GM18868 (cell line): ENCODE measurements around the gene TRMU.

ENCODE experiments used
- ATAC-seq: cut with Tn5 transposase; IDR thresholded peaks from one replicate; pipeline ENCODE4 v1.9.1; 2021; ENCODE audit warnings: mild to moderate bottlenecking, moderate library complexity; ENCODE audit not compliant: unreplicated experiment

The TRMU gene

GRCh38 chr22:46355369-46355995 is 20.0 kb downstream of the TRMU start:
- no peak for ATAC-seq

DNA sequence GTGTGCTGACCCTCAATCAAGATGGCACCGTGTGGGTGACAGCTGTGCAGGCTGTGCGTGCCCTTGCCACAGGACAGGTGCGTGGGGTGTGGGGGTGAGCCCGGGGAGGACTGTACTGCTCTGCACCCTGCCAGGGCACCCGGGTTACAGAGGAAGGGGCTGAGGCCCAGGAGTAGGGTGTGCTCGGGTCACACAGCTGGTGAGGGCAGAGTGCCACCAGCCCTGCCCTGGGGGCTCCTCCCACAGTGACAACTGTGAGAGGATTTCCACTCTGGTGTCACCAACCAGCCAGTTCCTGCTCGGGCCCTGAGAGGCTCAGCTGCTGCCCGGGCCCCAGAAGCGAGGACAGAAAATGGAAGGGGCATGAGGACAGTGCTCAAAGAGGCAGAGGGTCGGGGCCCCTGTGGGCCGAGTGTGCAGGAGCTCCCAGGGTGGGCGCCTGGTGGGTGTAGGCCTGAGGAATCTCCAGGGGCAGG is 20.5 kb downstream of the TRMU start:
- no peak for ATAC-seq

DNA sequence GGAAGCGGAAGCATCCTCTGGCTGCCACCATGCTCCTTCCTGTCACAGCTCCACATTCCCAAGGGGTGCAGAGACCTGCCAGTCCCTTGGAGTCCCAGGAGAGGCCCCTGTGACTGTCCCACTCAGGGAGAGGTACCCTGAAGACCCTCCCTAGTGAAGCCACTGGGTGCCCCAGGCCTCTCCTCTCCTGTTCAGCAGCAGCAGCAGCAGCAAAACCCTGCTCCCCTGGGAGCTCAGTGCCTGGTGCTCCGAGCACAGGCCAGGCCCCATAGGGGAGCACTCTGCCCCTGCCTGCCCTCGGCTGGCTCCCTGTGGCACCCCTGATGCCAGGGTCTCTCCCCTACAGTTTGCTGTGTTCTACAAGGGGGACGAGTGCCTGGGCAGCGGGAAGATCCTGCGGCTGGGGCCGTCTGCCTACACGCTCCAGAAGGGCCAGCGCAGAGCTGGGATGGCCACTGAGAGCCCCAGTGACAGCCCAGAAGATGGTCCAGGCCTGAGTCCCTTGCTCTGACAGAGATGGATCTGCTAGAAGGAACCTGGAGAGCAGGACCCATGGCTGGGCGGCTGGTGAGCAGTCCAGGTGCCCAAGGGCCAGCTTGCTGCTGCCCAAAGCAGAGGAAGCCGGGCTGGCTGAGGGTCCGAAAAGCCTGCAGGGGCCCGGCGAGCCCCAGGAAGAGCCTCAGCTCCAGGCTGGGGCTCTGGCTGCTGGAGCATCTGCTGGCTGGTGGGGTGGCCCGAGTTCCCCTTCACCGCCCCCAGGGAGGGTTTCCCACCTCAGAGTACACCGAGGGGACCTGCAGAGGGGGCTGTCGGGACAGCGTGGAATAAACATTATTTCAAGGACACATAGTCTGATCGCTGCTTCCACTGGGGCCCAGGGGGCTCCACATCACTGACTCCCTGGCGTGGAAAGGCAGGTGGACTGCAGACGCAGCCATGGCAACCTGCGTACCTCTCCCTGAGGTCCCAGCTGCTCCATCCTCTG is 21.3 kb downstream of the TRMU start:
- ATAC-seq: no peak

DNA sequence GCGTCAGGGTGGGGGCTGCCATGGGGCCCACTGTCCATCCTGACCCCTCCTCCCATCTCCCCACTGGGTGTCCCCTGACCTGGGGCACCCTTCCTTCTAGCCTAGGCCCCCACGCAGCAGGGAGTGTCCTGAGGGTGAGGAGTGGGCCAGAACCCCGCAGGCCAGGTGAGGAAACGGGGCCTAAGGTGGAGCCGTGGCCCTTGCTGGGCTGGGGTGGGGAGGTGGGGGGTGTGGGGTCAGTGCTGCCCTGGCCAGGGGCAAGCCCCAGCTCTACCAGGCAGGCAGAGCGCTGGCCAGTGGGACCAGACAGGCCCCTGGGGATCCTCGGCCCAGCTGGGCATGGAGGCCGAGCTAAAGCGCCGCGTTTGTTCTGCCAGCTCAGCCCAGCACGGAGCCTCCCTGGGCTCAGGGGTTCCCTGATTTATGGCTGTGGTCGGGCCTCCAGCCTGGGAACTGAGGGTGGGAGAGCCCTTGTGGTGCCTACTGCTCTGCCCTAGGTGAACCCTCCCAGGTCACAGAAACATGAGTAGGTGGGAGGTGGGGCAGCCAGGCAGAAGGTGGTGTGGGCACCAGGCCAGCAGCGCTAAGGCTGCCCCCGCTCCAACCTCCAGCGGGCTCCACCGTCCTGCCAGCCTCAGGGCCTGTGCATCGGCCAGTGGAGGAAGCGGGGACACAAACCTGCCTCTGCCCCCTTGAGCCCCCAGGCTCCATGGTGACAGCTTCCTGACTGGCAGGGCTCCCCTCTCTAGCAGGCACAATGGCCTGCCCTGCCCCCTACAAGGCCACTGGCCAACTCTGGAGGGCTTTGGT is 22.4 kb downstream of the TRMU start:
- ATAC-seq: no peak

DNA sequence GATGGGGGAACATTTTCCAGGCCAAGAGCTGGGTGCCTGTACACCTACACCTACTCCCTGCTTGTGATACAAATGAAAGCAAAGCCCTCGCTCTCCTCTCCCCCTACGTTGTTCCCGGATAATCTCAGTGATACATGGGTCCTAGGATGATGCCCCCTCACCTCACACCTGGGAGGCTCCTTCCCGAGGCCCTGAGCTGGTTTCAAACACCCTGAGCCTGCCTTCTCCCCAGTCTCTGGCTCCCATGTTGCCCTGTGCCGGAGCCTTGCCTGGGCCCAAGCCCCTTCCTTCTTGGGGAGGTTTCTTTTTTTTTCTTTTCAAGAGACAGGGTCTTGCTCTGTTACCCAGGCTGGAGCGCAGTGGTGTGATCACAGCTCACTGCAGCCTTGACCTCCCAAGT is 23.3 kb downstream of the TRMU start:
- ATAC-seq: no peak

DNA sequence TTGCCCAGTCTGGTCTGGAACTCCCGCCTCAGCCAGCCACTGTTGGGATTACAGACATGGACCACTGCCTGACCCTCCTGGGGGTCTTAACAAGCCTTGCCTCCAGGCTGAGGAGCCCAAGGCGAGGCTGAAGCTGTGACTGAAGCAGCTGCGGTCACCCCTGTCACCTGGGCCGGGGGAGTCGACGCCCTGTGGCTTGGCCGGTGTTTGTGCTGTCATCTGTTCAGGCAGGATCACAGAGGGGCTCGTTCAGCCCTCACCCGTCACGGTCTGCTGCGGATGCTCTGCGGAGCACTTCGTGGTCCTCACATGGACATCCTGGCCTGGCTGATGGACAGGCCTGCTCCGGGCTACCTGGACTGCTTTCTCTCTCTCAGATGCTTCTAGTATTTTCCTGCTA is 23.8 kb downstream of the TRMU start:
- no peak for ATAC-seq

DNA sequence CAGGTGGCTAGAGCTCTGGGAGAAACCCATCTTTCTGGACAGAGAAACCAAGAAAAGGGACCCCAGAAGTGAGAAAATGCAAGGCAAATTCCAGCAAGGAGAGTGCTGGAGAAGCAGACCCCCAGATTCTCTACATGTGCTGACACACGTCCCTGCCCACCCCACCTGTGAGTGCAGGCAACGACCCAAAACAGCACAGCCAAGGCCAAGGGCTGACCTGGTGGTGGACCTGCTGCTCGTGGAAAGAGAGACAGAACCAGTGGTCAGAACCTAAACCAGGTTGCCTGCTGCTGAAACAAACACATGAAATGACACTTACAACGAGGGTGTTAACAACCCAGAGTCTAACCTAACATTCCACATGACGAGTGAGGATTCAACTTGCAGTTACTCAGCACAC is 24.6 kb downstream of the TRMU start:
- ATAC-seq: no peak

DNA sequence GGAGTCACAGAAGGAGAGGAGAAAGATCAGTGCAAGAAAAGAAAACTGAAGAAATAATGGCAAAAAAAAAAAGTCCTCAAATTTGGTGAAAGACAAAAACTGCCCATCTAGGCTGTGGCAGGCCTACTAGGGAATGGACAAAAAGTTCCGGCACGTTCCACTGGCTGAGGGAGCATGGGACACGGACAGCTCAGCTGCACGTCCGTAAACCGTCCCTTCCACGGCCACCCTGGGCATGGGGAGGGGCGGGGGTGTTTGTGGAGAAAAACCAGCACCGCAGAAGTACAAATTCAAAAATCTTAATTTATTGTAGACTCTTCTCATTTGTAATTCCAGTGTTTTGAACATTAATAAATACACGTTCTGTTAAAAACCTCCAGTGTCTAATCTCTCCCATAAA is 25.4 kb downstream of the TRMU start:
- no peak for ATAC-seq

GRCh38 chr22:46361826-46362202 is 26.3 kb downstream of the TRMU start:
- no peak for ATAC-seq

- ATAC-seq: no peak
These were observed 26.9 kb downstream of the TRMU start for GRCh38 chr22:46362203-46362933.

DNA sequence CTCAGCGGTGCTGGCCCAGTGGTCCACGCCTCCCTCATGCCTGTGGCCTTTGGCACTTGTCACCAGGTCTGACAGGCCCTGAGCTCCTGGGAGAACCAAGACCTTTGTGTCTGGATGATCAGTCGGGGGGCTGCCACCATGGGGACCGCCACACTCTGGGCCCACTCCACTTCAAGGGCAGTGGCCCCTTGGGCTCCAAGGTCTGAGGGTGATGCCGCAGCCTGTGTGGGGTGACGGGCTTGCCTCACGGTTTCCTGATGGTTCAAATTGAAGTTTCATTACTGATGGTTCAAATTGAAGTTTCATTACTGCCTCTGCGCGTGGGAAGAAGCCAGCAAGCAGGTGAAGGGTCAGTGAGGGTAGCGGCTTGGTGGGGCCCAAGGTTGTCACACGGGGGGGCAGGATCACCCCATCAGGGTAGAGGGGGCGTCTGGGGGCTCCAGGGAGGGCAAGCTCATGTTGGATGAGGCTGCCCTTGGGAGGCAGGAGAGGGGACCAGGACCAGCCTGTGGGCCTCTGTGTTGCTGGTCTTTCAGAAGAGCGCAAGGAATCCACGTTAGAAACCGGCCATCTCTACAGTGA is 27.5 kb downstream of the TRMU start:
- no peak for ATAC-seq

GRCh38 chr22:46363611-46364321 is 28.3 kb downstream of the TRMU start:
- ATAC-seq: no peak

- ATAC-seq: no peak
These were observed 29.0 kb downstream of the TRMU start for GRCh38 chr22:46364341-46365165.

- ATAC-seq: no peak
These were observed 29.7 kb downstream of the TRMU start for GRCh38 chr22:46365166-46365624.

- ATAC-seq: no peak
These were observed 30.8 kb downstream of the TRMU start for GRCh38 chr22:46366327-46366731.

- no peak for ATAC-seq
These were observed 31.5 kb downstream of the TRMU start for GRCh38 chr22:46366801-46367706.

DNA sequence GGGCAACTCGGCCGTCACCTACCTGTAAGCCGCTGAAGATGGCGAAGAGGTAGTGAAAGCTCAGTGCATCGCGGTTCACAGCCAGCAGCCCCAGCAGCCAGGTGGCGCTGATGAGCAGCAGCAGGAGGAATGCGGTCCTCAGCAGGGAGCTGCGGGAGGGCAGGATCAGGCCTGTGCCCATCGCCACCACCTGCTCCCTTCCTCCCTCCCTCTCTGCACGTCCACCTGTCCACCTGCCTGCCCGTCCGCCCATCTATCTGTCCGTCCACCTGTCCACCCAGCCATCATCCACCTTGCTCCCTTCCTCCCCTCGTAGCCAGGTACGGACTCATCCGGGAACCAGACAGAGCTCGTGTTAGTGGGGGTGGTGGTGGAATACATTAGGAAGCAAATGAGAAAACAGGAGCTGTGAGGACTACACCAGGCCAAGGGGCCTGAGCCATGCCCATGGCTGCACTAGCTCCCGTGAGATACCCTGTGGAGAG is 32.2 kb downstream of the TRMU start:
- no peak for ATAC-seq
